Stimulated activated CD4-positive, alpha-beta T cell treated with anti-CD3 and anti-CD28 coated beads, Interleukin-15, amount 100 ng/mL, for 24 hours (primary cell): ENCODE data around the gene PGGT1B.

Experiments
- DNase-seq: peaks from one replicate; pipeline ENCODE4 v3.0.0-alpha.2; 2020

PGGT1B gene

DNA sequence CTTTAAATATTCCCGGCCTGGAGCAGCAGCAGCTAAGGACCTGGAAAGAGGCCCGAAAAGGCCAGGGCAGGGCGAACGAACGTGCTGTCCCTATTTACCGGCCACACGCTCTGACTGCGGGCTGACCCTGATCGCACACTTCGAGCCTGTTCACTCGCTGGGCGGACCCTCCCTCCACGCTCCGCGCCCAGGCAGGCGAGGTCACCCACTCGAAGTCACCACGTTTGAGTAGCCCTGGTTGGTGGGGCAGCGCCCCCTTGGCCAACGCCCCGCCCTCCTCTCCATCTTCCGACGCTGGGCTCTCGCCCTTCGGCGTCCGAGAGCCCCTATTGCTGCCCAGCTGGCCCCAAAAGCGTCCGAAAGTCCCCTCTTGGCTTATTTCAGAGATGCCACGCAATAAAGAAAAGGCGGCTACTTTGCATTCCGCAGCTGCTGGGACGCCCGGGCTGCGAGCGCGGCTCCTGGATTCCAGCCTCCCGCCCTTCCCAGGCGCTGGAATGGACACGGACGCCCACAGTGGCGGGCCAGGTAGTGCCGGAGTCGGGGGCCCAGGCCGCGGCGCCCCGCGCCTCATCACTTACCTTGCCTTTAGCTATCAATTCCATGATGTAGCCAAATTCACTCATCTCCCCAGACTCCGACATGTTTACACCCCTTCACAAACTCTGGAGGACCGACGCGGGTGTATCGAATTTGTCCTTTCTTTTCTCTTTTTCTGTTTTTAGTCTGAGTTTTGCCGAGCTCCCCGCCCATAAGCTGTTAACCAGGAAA, 83.1 kb downstream of the PGGT1B start:
- DNase-seq: peak; percentile 14

DNA sequence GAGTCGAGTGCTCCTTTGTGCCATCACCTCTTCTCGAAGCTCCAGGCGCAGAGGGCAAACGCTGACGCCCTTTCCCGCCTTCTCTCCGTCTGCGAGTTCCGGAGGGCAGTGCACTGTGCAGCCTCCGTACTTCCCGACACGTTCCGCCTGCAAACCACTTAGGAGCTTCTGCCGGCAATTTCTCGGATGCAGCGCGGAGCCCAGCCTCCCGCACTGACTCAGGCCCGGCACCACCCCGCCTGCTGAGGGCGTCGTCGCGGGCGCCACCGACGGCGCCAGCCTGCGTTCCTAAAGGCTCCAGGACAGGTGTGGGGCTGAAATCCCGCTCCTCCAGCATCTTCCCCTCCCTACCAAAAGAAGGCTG, 83.7 kb downstream of the PGGT1B start:
- no peak for DNase-seq

DNA sequence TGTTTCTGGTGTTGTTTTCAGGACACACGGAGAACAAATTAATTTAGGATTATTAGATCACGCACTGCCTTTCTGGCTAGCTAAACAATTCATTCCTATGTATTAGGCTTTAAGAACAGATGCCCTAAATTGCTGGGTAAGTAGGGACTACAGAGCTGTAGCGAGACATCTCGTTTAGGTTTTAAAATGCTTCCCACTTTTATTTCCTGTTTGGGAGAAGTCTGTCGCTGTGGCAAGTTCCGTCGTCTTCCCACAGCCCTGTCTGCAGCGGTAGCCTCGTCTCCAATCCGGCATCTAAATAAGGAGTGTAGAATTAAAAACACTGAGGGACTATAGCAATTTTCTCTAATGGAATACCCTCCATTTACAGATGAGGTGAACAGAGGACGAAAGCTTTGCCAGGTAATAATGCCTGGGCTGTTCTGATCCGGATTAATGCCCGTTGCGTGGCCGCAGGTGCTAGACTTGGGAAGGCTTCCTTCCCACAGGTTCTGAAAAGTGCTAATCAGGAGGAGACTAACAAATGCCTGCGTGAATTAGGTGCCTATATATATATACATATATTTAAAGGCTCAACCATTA, 91.7 kb downstream of the PGGT1B start:
- DNase-seq: no peak

DNA sequence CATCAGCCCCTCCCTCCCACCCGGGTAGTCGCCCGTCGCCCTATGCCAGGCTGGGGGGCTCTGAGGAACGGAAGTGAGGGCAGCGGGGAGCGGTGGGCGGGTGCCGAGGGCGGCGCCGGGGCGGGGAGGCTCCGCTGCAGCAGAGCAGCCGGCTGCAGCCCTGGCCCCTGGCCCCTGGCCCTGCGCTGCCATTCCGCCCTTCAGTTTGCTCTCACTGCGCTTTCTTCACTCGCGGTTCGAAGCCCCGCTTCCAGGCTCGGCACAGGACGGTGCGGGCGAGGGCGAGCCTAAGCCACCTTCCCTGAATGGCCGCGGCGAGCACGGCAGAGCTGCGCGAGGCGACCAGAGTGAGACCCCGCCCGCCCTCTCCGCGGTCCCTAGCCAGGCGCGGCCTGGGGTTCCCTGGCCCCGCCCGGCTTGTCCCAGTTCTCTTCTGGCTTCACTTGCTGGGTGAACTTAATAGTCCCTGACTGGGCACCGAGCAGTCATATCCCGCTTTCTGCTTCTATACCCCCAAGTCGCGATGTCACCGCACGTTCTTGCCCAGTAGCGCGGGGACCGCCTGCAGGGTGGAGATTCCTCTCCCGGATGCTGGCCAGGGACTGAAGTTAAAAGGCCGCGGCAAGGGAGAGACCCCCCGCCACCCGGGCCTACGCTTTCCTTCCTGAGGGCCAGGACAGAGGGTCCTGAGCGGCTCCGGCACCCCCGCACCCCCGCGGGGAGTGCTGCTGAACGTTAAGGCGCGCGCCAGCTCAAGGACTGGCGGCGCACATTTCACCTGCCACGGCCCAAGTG, 92.3 kb downstream of the PGGT1B start:
- peak; percentile 41 for DNase-seq

DNA sequence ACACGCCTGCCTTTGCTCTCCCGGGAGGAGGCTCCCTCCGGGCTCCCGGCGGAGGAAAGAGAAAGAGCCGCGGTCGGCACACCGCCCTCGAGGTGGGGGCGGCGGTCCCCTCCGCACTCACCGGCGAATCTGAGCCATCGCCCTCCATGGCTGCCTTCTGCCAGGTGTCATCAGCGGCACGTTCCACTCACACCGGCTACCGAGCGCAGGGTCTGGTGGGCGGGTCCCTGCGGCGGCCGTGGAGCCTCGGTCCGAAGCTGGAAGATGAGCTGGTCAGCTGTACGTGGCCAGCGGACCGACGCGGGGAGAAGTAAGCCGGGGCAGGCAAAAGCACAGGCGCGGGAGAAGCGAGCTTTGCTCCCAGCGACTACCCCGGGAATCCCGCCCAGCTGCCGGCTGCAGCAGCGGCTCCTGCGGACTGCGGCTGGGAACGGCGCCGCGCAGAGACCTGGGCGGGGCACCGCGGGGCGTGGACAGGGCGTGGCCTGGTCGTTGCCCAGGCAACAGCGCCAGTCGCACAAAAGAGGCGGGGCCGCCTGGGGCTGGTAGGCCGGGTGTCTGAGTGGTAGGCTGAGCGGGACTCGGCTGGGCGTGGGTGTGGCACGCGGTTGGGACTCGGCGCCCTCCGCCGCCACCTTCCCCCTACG, 93.1 kb downstream of the PGGT1B start, which contains the start of gene TRIM36:
Gene TRIM36, minus strand, starts transcription at position 422 of the 647 bp plus-strand sequence. Its CDS starts 274 bp downstream, at position 148.
- peak; percentile 95 for DNase-seq

DNA sequence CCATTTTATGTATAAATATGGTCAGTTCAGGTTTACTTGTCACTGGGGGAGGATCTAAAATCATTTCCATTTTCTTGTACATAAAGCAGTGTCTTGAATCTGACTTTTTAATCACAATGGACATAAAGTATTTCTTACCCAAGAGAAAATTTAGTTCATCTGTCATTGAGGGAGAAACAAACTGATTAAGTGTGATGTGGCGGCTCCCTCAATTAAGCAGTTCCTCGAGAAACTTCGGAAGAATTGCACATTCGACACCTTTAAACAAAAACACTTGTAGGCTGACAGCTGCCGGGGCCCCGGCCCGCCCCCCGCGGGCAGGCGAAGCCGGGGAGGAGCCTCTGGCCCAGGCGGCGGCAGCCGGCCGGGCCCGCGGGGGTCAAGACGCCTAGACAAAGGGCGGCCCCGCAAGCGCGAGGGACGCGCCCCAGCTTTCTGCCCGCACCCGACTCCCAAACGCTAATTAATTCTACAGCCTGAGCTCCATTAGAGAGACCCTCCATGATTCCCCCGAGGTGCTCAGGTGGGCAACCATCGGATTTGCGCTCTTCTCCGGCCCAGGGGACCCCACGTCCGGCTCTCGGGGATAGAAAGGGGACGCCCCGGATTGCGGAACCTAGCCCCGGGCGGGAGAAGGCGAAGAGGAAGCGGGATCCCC, 93.7 kb downstream of the PGGT1B start:
- DNase-seq: no peak

DNA sequence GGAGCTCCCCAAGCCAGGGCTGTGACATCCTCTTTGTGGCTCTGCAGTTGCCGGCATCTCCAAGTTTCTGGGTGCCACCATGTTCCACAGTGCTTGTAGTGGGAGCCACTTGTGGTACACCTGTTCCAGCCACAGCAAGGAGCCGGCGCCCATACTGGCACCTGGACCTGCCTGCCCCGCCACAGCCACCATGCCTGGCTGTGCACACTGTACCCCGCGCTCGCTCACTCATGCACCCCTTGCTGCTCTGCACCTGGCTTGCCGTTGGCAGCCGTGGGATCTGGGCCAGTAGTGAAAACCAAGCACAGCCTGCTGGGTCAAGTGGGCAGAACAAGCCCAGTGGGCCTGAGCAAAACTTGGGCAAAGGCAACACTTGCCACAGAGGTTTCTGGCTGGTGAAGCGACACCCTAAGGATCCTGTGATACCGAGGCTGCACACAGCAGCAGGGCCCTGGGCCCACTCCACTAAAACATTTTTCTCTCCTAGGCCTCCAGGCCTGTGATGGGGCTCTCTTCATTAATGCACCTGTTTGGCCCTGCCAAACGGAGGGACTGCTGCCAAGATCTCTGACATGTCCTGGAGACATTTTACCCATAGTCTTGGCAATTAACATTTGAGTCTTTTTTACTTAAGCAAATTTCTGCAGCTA, 95.8 kb downstream of the PGGT1B start:
- no peak for DNase-seq

DNA sequence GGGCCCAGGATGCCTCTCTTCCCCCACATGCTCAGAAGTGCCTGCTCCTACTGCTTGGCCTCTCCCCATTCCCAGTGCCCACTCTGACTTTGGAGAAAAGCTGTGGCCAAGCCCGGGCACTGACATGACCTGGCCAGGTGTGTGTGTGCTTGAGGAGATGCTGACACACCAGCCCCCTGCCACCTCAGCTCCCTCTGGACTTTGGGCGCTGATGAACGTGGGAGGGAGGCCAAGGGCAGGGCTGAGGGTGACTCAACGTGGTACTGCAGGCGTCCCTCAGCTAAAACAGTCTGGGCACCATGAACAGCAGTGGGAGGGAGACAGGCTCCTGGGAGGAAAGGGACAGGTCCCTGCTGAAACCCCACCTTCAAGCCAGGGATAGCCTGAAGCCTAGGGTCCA, 96.9 kb downstream of the PGGT1B start:
- DNase-seq: no peak

DNA sequence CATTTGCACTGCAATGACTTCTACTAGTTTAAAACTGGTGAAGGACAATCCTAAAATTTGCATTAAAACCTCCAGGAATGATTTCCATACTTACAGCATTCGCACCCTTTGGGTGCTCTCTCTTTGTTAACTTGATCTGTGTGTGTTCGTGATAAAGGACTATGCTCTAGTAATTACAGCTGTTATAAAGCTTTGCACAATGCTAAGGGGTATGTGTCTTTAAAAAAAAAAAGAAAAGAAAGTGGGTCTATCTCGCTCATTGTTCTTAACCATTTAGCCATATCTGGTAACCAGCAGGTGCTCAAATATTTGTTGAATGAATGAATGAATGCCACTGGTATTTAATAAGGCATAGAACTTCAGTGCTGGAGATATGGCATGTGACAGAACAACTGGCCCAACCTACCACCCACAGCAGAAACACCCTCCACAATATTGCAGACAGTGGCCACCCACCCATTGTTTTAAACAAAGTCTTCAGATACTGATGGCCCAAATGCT, 101.7 kb downstream of the PGGT1B start:
- DNase-seq: no peak
